ENCODE results near the gene PLOD2.

- TF ChIP-seq CTCF (IDR thresholded peaks at IDR 0.05 in 4 of 5, conservative IDR thresholded peaks at IDR 0.05 in 1 of 5) (no peak), POLR2A (IDR thresholded peaks at IDR 0.05) (no peak)
These were observed 11.6 kb upstream of the PLOD2 start for GRCh38 chr3:146172586-146172985.

Data from gastrocnemius medialis (tissue), 4 donors.